ENCODE results near the gene TMEM82.

Gene TMEM82

GRCh38 chr1:15758343-15758931 lies 16.1 kb downstream of the TMEM82 start, which contains the start of gene FBLIM1:
Gene FBLIM1, plus strand, starts transcription at chr1:15758795. Its CDS starts 6,189 bp downstream, at chr1:15764984.
- no peak for DNase-seq

GRCh38 chr1:15758953-15759661 lies 16.8 kb downstream of the TMEM82 start:
- no peak for DNase-seq

- no peak for DNase-seq
Observed at GRCh38 chr1:15760520-15761211, 18.4 kb downstream of the TMEM82 start.

GRCh38 chr1:15761366-15762128 lies 19.2 kb downstream of the TMEM82 start:
- no peak for DNase-seq

GRCh38 chr1:15762546-15762945 lies 20.2 kb downstream of the TMEM82 start:
- no peak for DNase-seq

- no peak for DNase-seq
Observed at GRCh38 chr1:15764269-15764764, 22.0 kb downstream of the TMEM82 start.

GRCh38 chr1:15764890-15765289 lies 22.6 kb downstream of the TMEM82 start:
- DNase-seq: no peak

GRCh38 chr1:15765495-15766194 lies 23.3 kb downstream of the TMEM82 start:
- DNase-seq: no peak

GRCh38 chr1:15767941-15768340 lies 25.6 kb downstream of the TMEM82 start:
- DNase-seq: no peak

- no peak for DNase-seq
Observed at GRCh38 chr1:15768388-15768787, 26.1 kb downstream of the TMEM82 start.

GRCh38 chr1:15770313-15770962 lies 28.1 kb downstream of the TMEM82 start:
- DNase-seq: no peak

GRCh38 chr1:15771836-15772515 lies 29.7 kb downstream of the TMEM82 start:
- no peak for DNase-seq

GRCh38 chr1:15775706-15776105 lies 33.4 kb downstream of the TMEM82 start:
- DNase-seq: no peak

- no peak for DNase-seq
Observed at GRCh38 chr1:15777909-15778707, 35.8 kb downstream of the TMEM82 start.

GRCh38 chr1:15785683-15786082 lies 43.4 kb downstream of the TMEM82 start:
- no peak for DNase-seq

- DNase-seq: no peak
Observed at GRCh38 chr1:15786581-15786980, 44.3 kb downstream of the TMEM82 start.

GRCh38 chr1:15788624-15789301 lies 46.5 kb downstream of the TMEM82 start:
- no peak for DNase-seq

- no peak for DNase-seq
Observed at GRCh38 chr1:15796086-15796462, 53.8 kb downstream of the TMEM82 start.
